Right lobe of liver (tissue), 5 donors: ENCODE data around the gene MUC5AC. TPM values are rescaled to one million over a fixed set of nuclear protein-coding genes. Genes with fewer than 3 reads are reported as not detected.

Experiments
- total RNA-seq, 6 experiments: library from RNA; depleted of rRNA in 2 of 6; stranded (reverse); fragments of >200 nt in 2 of 6; fragmentation: NEBNext Ultra II Directional in 3 of 6; extraction: Animal tissue kit (Norgen Biotek cat#: 25700) in 3 of 6; gene quantifications; one replicate each; pipeline versions ENCODE4 v1.1.0 to v1.2.4, GENCODE V29; 2016 to 2023
- donor health status: DM: no; HTN: no; CAD: no.
- donor health status: DM: no; HTN: no; CAD: no.
- donor health status: DM: no; HTN: yes; CAD: no.
- donor health status: DM: no; HTN: yes; CAD: no.

Gene MUC5AC
- total RNA-seq, 6 experiments from 2014 or later: not detected

Other genes starting within 250 kb of the MUC5AC start
- 100 to 1,000 TPM in 1 of 6 experiments, 10 to 100 TPM in 5; 61.1 to 157 (median 78.7) TPM for gene CHID1, start 247.1 kb upstream of the MUC5AC start, total RNA-seq
- gene AP2A2, start 232.1 kb upstream of the MUC5AC start, total RNA-seq: 10 to 100 TPM; 41.4 to 66.7 (median 53.8) TPM
- gene MUC6, start 121.2 kb upstream of the MUC5AC start, total RNA-seq: 1 to 10 TPM in 2 of 6 experiments, under 1 TPM in 4; 0.31 to 2.1 (median 0.72) TPM
- gene MUC2, start 83.1 kb upstream of the MUC5AC start, total RNA-seq: under 1 TPM in 1 of 6 experiments, not detected in 5; 0.04 TPM
- 1 to 10 TPM in 2 of 6 experiments, under 1 TPM in 4; 0.06 to 3.7 (median 0.78) TPM for gene MUC5B, start 65.1 kb downstream of the MUC5AC start, total RNA-seq
- gene TOLLIP, start 151.7 kb downstream of the MUC5AC start, total RNA-seq: 100 to 1,000 TPM in 1 of 6 experiments, 10 to 100 TPM in 5; 68.3 to 103 (median 88.0) TPM
- under 1 TPM in 2 of 6 experiments, not detected in 4; 0.12 to 0.49 TPM for gene BRSK2, start 232.0 kb downstream of the MUC5AC start, total RNA-seq